SU-DHL-6 (cell line): Measurements from ENCODE around the gene SDCCAG8.

ENCODE experiments used
- EZH2phosphoT487 ChIP-seq: fragments of 200-600 bp; sonication (generic), shearing (Covaris generic); conservative IDR thresholded peaks from 2 replicates; pipeline ENCODE4 v1.6.1; 2018; ENCODE audit warnings: mild to moderate bottlenecking, antibody characterized with exemption, low read length, moderate library complexity, mixed read lengths
- TF ChIP-seq, protein P1 (sequence below): fragments of 200-600 bp; sonication (generic); IDR thresholded peaks from one replicate; pipeline ENCODE4 v1.5.1; 2017; ENCODE audit warnings: antibody characterized with exemption, mild to moderate bottlenecking, low read length, moderate library complexity; ENCODE audit not compliant: insufficient read depth, poor library complexity, severe bottlenecking

DNA sequence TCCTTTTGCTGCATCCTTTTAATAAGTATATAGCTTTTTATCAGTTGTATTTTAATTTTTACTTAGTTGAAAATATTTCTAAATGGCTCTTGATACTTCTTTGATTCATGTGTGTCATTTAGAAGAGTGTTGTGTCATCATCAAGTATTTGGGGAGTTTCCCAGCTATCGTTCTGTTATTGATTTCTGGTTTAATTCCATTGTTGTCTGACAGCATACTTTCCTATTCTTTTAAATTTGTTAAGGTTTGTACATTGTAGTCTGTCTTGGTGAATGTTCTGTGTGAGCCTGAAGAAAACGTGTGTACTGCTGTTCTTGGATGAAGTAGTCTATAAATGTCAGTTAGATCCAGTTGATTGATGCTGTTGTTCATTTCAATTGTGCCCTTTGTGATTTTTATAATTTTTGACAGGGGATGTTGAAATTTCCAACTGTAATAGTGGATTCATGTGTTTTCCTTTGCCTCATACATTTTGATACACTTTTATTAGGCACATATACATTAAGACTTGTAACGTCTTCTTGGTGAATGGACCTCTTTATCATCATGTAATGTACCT is 24.8 kb downstream of the SDCCAG8 start:
- TF ChIP-seq, protein P1, sequence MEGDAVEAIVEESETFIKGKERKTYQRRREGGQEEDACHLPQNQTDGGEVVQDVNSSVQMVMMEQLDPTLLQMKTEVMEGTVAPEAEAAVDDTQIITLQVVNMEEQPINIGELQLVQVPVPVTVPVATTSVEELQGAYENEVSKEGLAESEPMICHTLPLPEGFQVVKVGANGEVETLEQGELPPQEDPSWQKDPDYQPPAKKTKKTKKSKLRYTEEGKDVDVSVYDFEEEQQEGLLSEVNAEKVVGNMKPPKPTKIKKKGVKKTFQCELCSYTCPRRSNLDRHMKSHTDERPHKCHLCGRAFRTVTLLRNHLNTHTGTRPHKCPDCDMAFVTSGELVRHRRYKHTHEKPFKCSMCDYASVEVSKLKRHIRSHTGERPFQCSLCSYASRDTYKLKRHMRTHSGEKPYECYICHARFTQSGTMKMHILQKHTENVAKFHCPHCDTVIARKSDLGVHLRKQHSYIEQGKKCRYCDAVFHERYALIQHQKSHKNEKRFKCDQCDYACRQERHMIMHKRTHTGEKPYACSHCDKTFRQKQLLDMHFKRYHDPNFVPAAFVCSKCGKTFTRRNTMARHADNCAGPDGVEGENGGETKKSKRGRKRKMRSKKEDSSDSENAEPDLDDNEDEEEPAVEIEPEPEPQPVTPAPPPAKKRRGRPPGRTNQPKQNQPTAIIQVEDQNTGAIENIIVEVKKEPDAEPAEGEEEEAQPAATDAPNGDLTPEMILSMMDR, result no peak
- no peak for TF ChIP-seq EZH2phosphoT487
